Stimulated activated naive B cell treated with anti-CD40 and anti-IgM and Interleukin-4, amounts not matched to agents 10 μg/mL and 1 μg/mL and 100 μg/mL, for 72 hours (primary cell): ENCODE data around the gene ETF1.

Source experiments
- ATAC-seq, 2 donors: fragments of 150-1000 bp; cut with Tn5 transposase; replicated peaks; 2 replicates each; pipeline ENCODE4 v1.10.0; 2021; ENCODE audit warnings: moderate library complexity in 1 of 2
- DNase-seq: peaks from one replicate; pipeline ENCODE4 v3.0.0; 2021
- H3K27ac Mint-ChIP-seq: one replicate; pipeline ENCODE4 v1.8.0; 2022; ENCODE audit warnings: mild to moderate bottlenecking, mixed read lengths
- H3K27me3 Mint-ChIP-seq, 2 donors: one replicate each; pipeline ENCODE4 v1.8.0; 2022; ENCODE audit warnings: mixed read lengths in 2 of 2
- H3K36me3 Mint-ChIP-seq, 2 donors: one replicate each; pipeline ENCODE4 v1.8.0; 2022; ENCODE audit warnings: mixed read lengths in 2 of 2, mild to moderate bottlenecking in 1 of 2
- H3K4me1 Mint-ChIP-seq, 2 donors: one replicate each; pipeline ENCODE4 v1.8.0; 2022; ENCODE audit warnings: mixed read lengths in 2 of 2, mild to moderate bottlenecking in 1 of 2
- H3K4me3 Mint-ChIP-seq, 2 donors: one replicate each; pipeline ENCODE4 v1.8.0; 2022; ENCODE audit warnings: mild to moderate bottlenecking in 2 of 2, mixed read lengths in 2 of 2, moderate library complexity in 1 of 2
- H3K9me3 Mint-ChIP-seq, 2 donors: one replicate each; pipeline ENCODE4 v1.8.0; 2022; ENCODE audit warnings: mixed read lengths in 2 of 2, mild to moderate bottlenecking in 1 of 2

ETF1 gene

GRCh38 chr5:138542956-138543729 lies at the start of gene ETF1:
TSS of gene ETF1 (minus strand) at chr5:138543236. CDS start at chr5:138542918, 318 bp downstream.
- H3K27me3 Mint-ChIP-seq, result no peaks in the 10 kb centered on the region
- DNase-seq, result peak; percentile 100
- H3K4me3 Mint-ChIP-seq, result peak within 1 kb of the TSS; percentile 91 to 93
- peaks cover 30 to 63% of the 10 kb centered on the region in 2 donors for H3K4me1 Mint-ChIP-seq
- peaks cover 20 to 47% of the 10 kb centered on the region in 2 donors for H3K36me3 Mint-ChIP-seq
- H3K27ac Mint-ChIP-seq, result peak within 1 kb of the TSS; percentile 99
- peak; percentile 91 to 93 for ATAC-seq
- H3K9me3 Mint-ChIP-seq, result no peaks in the 10 kb centered on the region

- no peak for ATAC-seq
- Mint-ChIP-seq H3K4me3 (no peak overlapping the region), H3K36me3 (no peaks in the 10 kb centered on the region), H3K9me3 (peaks cover 0 to 2% of the 10 kb centered on the region in 2 donors), H3K4me1 (no peaks in the 10 kb centered on the region), H3K27me3 (peaks cover 13 to 17% of the 10 kb centered on the region in 2 donors), H3K27ac (no peak overlapping the region)
- no peak for DNase-seq
These were observed 45.2 kb upstream of the ETF1 start for GRCh38 chr5:138588013-138588788.

- Mint-ChIP-seq H3K27ac (no peak overlapping the region), H3K4me3 (no peak overlapping the region), H3K36me3 (no peaks in the 10 kb centered on the region)
These were observed 42.1 kb upstream of the ETF1 start for GRCh38 chr5:138585157-138585556.

GRCh38 chr5:138583984-138584637 lies 41.1 kb upstream of the ETF1 start:
- ATAC-seq (no peak), DNase-seq (no peak)
- Mint-ChIP-seq H3K27me3 (peaks cover 13% of the 10 kb centered on the region in 2 donors), H3K4me1 (no peaks in the 10 kb centered on the region), H3K4me3 (no peak overlapping the region), H3K9me3 (peaks cover 0 to 2% of the 10 kb centered on the region in 2 donors), H3K36me3 (no peaks in the 10 kb centered on the region), H3K27ac (no peak overlapping the region)

More at GRCh38 chr5:138585157-138585556, 42.1 kb upstream of the ETF1 start:
- H3K27me3 Mint-ChIP-seq, result peaks cover 13% of the 10 kb centered on the region in 2 donors
- peaks cover 0 to 2% of the 10 kb centered on the region in 2 donors for H3K9me3 Mint-ChIP-seq
- no peaks in the 10 kb centered on the region for H3K4me1 Mint-ChIP-seq
- DNase-seq (no peak), ATAC-seq (no peak)

- DNase-seq (no peak), ATAC-seq (no peak)
- Mint-ChIP-seq H3K27ac (no peak overlapping the region), H3K4me1 (no peaks in the 10 kb centered on the region), H3K9me3 (peaks cover 0 to 2% of the 10 kb centered on the region in 2 donors), H3K4me3 (no peak overlapping the region), H3K27me3 (peaks cover 13% of the 10 kb centered on the region in 2 donors), H3K36me3 (no peaks in the 10 kb centered on the region)
These were observed 39.9 kb upstream of the ETF1 start for GRCh38 chr5:138582959-138583358.

GRCh38 chr5:138580777-138581176 lies 37.7 kb upstream of the ETF1 start:
- Mint-ChIP-seq H3K27me3 (peaks cover 0 to 2% of the 10 kb centered on the region in 2 donors), H3K9me3 (peaks cover 2 to 3% of the 10 kb centered on the region in 2 donors), H3K36me3 (peaks cover 3% of the 10 kb centered on the region in 2 donors), H3K4me1 (peaks cover 3 to 6% of the 10 kb centered on the region in 2 donors), H3K27ac (no peak overlapping the region), H3K4me3 (no peak overlapping the region)
- ATAC-seq (no peak), DNase-seq (no peak)

GRCh38 chr5:138580001-138580400 lies 37.0 kb upstream of the ETF1 start:
- ATAC-seq (no peak), DNase-seq (no peak)
- H3K4me3 Mint-ChIP-seq, result no peak overlapping the region
- H3K27ac Mint-ChIP-seq, result no peak overlapping the region
- H3K9me3 Mint-ChIP-seq, result peaks cover 2 to 3% of the 10 kb centered on the region in 2 donors
- H3K4me1 Mint-ChIP-seq, result peaks cover 5 to 9% of the 10 kb centered on the region in 2 donors
- no peaks in the 10 kb centered on the region for H3K27me3 Mint-ChIP-seq
- H3K36me3 Mint-ChIP-seq, result peaks cover 6 to 7% of the 10 kb centered on the region in 2 donors

GRCh38 chr5:138579517-138579863 lies 36.5 kb upstream of the ETF1 start:
- ATAC-seq (no peak), DNase-seq (no peak)
- Mint-ChIP-seq H3K36me3 (peaks cover 11 to 12% of the 10 kb centered on the region in 2 donors), H3K4me1 (peaks cover 7 to 9% of the 10 kb centered on the region in 2 donors), H3K4me3 (no peak overlapping the region), H3K9me3 (peaks cover 2 to 3% of the 10 kb centered on the region in 2 donors), H3K27me3 (no peaks in the 10 kb centered on the region), H3K27ac (no peak overlapping the region)

- Mint-ChIP-seq H3K36me3 (peaks cover 22 to 31% of the 10 kb centered on the region in 2 donors), H3K9me3 (peaks cover 2 to 3% of the 10 kb centered on the region in 2 donors), H3K27me3 (no peaks in the 10 kb centered on the region), H3K27ac (no peak overlapping the region), H3K4me1 (peaks cover 11 to 19% of the 10 kb centered on the region in 2 donors), H3K4me3 (no peak overlapping the region)
- ATAC-seq (no peak), DNase-seq (no peak)
These were observed 34.4 kb upstream of the ETF1 start for GRCh38 chr5:138577452-138577851.

- DNase-seq (peak; percentile 98), ATAC-seq (peak; percentile 87 to 92)
- Mint-ChIP-seq H3K4me1 (peaks cover 15 to 19% of the 10 kb centered on the region in 2 donors), H3K27ac (peak within 1 kb of the TSS; percentile 100), H3K27me3 (no peaks in the 10 kb centered on the region), H3K9me3 (peaks cover 2 to 3% of the 10 kb centered on the region in 2 donors), H3K4me3 (peak within 1 kb of the TSS; percentile 95 to 99), H3K36me3 (peaks cover 28 to 42% of the 10 kb centered on the region in 2 donors)
These were observed 32.4 kb upstream of the ETF1 start, which contains the start of gene HSPA9 for GRCh38 chr5:138575194-138576015. TSS of gene HSPA9 (minus strand) at chr5:138575401. CDS start at chr5:138575318, 83 bp downstream.

- peak overlapping the region; percentile 95 to 99 for H3K4me3 Mint-ChIP-seq
These were observed 31.7 kb upstream of the ETF1 start for GRCh38 chr5:138574744-138575193.

GRCh38 chr5:138573949-138574670 lies 31.1 kb upstream of the ETF1 start:
- no peak for DNase-seq
- H3K27me3 Mint-ChIP-seq, result no peaks in the 10 kb centered on the region
- peaks cover 19 to 25% of the 10 kb centered on the region in 2 donors for H3K4me1 Mint-ChIP-seq
- no peak for ATAC-seq
- peak overlapping the region; percentile 95 to 99 for H3K4me3 Mint-ChIP-seq
- H3K9me3 Mint-ChIP-seq, result peaks cover 2 to 3% of the 10 kb centered on the region in 2 donors
- H3K27ac Mint-ChIP-seq, result peak overlapping the region; percentile 100
- peaks cover 32 to 48% of the 10 kb centered on the region in 2 donors for H3K36me3 Mint-ChIP-seq

More at GRCh38 chr5:138574744-138575193, 31.7 kb upstream of the ETF1 start:
- peaks cover 18 to 23% of the 10 kb centered on the region in 2 donors for H3K4me1 Mint-ChIP-seq
- H3K36me3 Mint-ChIP-seq, result peaks cover 31 to 47% of the 10 kb centered on the region in 2 donors
- H3K27ac Mint-ChIP-seq, result peak overlapping the region; percentile 100
- no peak for DNase-seq
- peak; percentile 15 to 22 for ATAC-seq
- no peaks in the 10 kb centered on the region for H3K27me3 Mint-ChIP-seq
- peaks cover 2 to 3% of the 10 kb centered on the region in 2 donors for H3K9me3 Mint-ChIP-seq

GRCh38 chr5:138573223-138573622 lies 30.2 kb upstream of the ETF1 start:
- H3K4me1 Mint-ChIP-seq, result peaks cover 22 to 34% of the 10 kb centered on the region in 2 donors
- peak overlapping the region; percentile 3 for H3K27ac Mint-ChIP-seq
- peaks cover 40 to 56% of the 10 kb centered on the region in 2 donors for H3K36me3 Mint-ChIP-seq
- H3K4me3 Mint-ChIP-seq, result peak overlapping the region; percentile 44 to 46
- ATAC-seq (no peak), DNase-seq (no peak)
- peaks cover 2 to 3% of the 10 kb centered on the region in 2 donors for H3K9me3 Mint-ChIP-seq
- H3K27me3 Mint-ChIP-seq, result no peaks in the 10 kb centered on the region
